GM06990 (cell line): ENCODE measurements around the gene PACS1.
"Not testable (repeated sequence)": the region's sequence is repeated elsewhere in the genome, so short reads cannot be mapped to it uniquely, and the experiment has no call there.

Experiments
- DNase-seq: peaks from one replicate; pipeline ENCODE4 v3.0.0-alpha.2; 2011; ENCODE audit not compliant: insufficient read length; ENCODE audit errors: extremely low read depth
- H3K27me3 ChIP-seq: replicated peaks from 2 replicates; pipeline ENCODE4 v1.6.0; 2011; ENCODE audit warnings: low read length; ENCODE audit not compliant: control insufficient read depth, insufficient read depth
- H3K36me3 ChIP-seq: 2 replicates; pipeline ENCODE4 v1.5.1; 2011; ENCODE audit warnings: low read length; ENCODE audit not compliant: control insufficient read depth, insufficient read depth
- H3K4me3 ChIP-seq: replicated peaks from 2 replicates; pipeline ENCODE4 v1.5.1; 2011; ENCODE audit warnings: low read depth, mild to moderate bottlenecking, control low read depth, low read length
- CTCF ChIP-seq: IDR thresholded peaks from 2 replicates; pipeline ENCODE4 v1.5.1; 2011; ENCODE audit warnings: low read length, control low read depth, mild to moderate bottlenecking, inconsistent platforms; ENCODE audit not compliant: insufficient read depth, poor library complexity, severe bottlenecking

PACS1 gene

GRCh38 chr11:66073669-66074068 is 3.6 kb downstream of the PACS1 start:
- no peaks in the 10 kb centered on the region for H3K27me3 ChIP-seq
- DNase-seq, result no peak
- no peak overlapping the region for H3K4me3 ChIP-seq
- peaks cover 9% of the 10 kb centered on the region for H3K36me3 ChIP-seq
- TF ChIP-seq CTCF, result no peak

DNA sequence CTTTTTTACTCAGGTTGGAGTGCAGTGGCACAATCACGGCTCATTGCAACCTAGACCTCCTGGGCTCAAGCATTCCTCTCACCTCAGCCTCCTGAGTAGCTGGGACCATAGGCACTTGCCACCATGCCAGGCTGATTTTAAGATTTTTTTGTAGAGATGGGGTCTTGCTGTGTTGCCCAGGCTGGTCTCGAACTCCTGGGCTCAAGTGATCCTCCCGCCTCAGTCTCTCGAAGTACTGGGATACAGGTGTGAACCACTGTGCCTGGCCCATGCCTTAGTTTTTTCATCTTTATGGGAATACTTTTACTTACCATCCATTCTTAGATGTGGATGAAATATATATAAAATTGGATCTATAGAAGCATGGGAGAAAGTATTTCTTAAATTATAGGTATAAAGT is 5.2 kb downstream of the PACS1 start:
- no peak for DNase-seq
- no peak for TF ChIP-seq CTCF
- H3K27me3 ChIP-seq, result no peaks in the 10 kb centered on the region
- peaks cover 9% of the 10 kb centered on the region for H3K36me3 ChIP-seq
- H3K4me3 ChIP-seq, result no peak overlapping the region

DNA sequence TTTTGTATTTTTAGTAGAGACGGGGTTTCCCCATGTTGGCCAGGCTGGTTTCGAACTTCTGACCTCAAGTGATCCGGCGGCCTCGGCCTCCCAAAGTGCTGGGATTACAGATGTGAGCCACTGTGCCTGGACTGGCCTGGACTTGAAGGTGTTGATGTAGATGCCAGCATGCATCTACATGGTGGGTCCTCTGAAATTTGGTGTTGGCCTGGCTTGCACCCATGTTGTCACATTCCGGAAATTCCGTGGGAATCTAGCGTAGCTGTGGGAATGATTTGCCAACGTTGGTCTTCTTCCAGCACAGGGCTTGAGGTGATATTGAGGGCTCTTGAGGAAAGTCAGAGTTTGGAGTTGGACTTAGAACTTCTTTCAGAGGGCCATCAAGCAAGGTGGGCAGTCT is 6.5 kb downstream of the PACS1 start:
- no peaks in the 10 kb centered on the region for H3K27me3 ChIP-seq
- H3K36me3 ChIP-seq, result peaks cover 9% of the 10 kb centered on the region
- H3K4me3 ChIP-seq, result no peak overlapping the region
- no peak for TF ChIP-seq CTCF
- DNase-seq, result no peak

DNA sequence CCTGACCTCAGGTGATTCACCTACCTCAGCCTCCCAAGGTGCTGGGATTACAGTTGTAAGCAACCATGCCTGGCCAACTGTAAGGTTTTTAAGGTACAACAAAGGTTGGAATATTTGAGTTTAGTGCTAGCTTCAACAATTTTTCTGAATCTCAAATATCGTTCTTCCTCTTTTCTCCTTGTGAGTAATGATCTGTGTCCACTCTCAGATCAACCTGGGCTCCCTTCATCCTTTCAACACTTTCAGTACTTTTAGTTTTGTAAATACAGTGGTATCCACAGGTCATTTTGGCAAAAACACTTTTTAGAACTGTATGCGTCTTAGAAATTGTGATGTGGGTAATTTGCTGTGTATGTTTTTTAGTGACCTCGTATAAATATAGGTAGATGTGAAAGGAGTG is 7.9 kb downstream of the PACS1 start:
- Histone ChIP-seq H3K36me3 (peaks cover 4% of the 10 kb centered on the region), H3K4me3 (no peak overlapping the region), H3K27me3 (no peaks in the 10 kb centered on the region)
- TF ChIP-seq CTCF, result no peak
- DNase-seq, result no peak

- H3K27me3 ChIP-seq, H3K4me3 ChIP-seq, DNase-seq, H3K36me3 ChIP-seq: not testable (repeated sequence)
Measured at GRCh38 chr11:66078949-66079348, 8.9 kb downstream of the PACS1 start.

DNA sequence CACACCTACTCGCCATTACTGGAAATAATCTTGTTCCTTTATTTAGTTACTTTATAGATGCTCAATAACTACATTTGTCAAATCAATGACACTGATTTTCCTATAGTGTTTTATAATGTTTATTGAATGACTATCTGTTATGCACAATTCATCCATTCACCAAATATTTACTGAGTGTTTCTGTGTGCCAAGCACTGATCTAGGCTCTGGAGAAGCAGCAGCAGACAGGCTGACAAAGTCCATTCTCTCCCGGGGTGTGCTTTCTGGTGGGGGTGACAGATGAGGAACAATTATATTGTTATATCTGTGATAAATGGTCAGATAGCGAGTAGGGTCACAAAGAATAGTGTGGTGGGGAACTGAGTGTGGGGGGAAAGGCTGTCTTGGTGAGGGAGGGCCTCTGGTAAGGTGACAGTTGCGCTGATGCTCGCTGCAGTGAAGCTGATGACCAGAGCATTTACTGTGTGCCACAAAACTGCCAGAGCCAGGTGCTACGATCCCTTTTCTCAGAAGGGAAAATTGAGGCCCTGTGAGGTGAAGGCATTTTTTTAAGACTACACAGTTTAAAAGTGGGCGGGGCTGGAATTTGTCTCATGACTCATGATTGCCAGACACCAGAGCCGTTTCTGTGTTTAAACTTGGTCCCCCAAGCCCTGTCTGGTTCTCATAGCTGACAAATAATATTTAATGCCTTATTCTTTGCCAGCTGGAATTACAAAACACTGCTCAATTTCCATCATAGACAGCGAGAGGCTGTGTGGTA is 10.2 kb downstream of the PACS1 start:
- H3K27me3 ChIP-seq, result no peaks in the 10 kb centered on the region
- peaks cover 4% of the 10 kb centered on the region for H3K36me3 ChIP-seq
- DNase-seq, result no peak
- TF ChIP-seq CTCF, result no peak
- H3K4me3 ChIP-seq, result no peak overlapping the region
